ENCODE results near the gene CDK7. TPM values are rescaled to one million over a fixed set of nuclear protein-coding genes. Genes with fewer than 3 reads are reported as not detected.

CDK7 gene
- total RNA-seq, 8 experiments from 2014 or later: 30.8 to 75.9 (median 39.7) TPM

DNA sequence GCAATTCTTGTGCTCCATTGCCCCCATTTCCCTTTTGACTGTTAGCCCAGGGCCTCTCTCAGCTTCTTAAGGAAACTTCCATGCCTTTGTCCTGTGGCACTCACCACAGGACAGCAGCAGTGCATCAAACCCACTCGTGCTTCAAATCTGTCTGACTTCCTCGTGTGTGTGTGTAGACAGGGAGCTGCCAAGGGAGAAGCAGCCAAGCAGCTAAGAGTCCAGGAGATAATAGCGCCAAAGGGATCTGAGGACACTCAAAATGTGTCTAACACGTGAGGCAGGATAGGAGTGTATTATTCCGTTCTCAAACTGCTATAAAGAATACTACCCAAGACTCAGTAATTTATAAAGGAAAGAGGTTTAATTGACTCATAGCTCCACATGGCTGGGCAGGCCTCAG is 44.8 kb downstream of the CDK7 start:
- H3K4me3 ChIP-seq: no peak overlapping the region
- no peak overlapping the region for H3K27ac ChIP-seq
- 69 to 100% (median 92%) methylated on average over 1 to 5 of the region's 5 CpGs for WGBS, 10 experiments
- in situ Hi-C loops (cut with MboI; ENCODE audit: low pct_unique_long_range_greater_than_20kb in 2 of 9, low sequenced_read_pairs in 9 of 9, unreplicated experiment in 9 of 9): no loop called here
- H3K4me1 ChIP-seq (replicated peaks in 1 of 2): no peaks in the 10 kb centered on the region
- ATAC-seq (replicated peaks in 6 of 8): no peak

DNA sequence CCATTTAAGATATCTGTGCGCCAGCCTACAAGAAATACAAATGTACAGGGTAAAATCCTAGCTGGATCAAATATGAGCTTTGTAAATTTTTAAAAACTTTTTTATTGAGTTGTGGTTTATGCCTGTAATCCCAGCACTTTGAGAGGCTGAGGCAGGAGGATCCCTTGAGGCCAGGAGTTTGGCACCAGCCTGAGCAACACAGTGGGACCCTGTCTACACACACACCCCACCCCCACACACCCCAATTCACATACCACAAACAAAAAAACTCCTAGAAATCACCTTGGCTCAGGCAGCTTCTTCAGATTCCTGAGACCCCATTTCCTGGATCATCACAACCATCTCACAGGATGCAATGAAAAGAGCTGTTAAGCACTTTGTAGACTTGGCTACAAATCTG is 46.4 kb downstream of the CDK7 start:
- no peak overlapping the region for H3K27ac ChIP-seq
- 80 to 100% (median 100%) methylated on average over 1 of the region's 1 CpG; no CpG with 5 or more reads in 4 of the 10 experiments for WGBS, 10 experiments
- in situ Hi-C loops (cut with MboI; ENCODE audit: low pct_unique_long_range_greater_than_20kb in 2 of 9, low sequenced_read_pairs in 9 of 9, unreplicated experiment in 9 of 9): no loop called here
- H3K4me1 ChIP-seq (replicated peaks in 1 of 2): no peaks in the 10 kb centered on the region
- no peak overlapping the region for H3K4me3 ChIP-seq
- ATAC-seq (replicated peaks in 6 of 8): no peak

DNA sequence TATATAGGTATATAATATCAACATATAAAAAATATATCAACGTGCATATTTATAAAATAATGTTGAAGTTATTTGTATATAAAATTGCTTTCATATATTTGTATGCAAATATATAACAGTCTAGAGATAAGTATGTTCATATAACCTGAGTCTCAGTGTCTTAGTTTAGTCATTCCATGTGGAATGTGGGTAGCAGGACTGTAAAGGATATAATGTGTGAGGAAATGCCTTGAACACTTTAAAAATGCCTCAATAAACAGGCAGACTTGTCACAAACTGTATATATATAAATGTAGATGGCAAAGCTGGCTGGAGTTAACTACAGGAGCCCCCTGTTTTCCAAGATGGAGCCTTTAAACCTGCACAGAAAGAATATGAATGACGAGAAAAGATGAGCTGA is 49.5 kb downstream of the CDK7 start:
- no peak overlapping the region for H3K4me3 ChIP-seq
- in situ Hi-C loops (cut with MboI; ENCODE audit: low pct_unique_long_range_greater_than_20kb in 2 of 9, low sequenced_read_pairs in 9 of 9, unreplicated experiment in 9 of 9): no loop called here
- no peaks in the 10 kb centered on the region for H3K4me1 ChIP-seq (replicated peaks in 1 of 2)
- no peak for ATAC-seq (replicated peaks in 6 of 8)
- H3K27ac ChIP-seq: no peak overlapping the region
- WGBS, 10 experiments: 80 to 100% (median 94%) methylated on average over 1 to 2 of the region's 2 CpGs

DNA sequence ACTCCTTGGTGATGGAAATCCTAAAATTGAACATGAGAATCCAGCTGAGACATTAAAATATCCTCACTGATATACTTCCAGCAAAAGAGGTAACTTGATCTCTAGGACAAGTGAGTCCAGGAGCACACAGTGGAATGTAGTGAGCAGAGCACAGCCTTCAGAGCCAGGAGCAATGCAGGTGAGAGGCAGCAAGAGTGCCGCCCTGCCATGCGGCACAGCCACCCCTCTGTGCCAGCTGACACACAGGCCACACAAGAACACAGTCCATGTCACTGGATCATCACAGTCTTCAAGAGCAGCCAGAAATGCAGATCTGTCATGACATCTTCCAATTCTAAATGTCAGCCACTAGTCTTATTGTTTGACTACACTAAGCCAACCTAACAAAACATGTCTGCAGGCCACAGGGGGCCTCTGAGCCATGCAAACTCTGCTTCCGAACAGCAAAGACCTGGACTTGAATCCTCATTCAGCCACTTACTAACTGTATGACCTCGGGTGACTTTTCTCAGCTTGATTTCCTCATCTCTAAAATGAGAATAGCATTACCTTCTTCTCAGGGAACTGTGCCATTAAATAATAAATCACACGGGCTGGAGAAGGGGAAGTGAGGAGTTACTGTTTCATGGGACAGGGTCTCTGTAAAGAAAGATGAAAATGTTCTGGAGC is 50.9 kb downstream of the CDK7 start:
- no peak for ATAC-seq (replicated peaks in 6 of 8)
- in situ Hi-C loops (cut with MboI; ENCODE audit: low pct_unique_long_range_greater_than_20kb in 2 of 9, low sequenced_read_pairs in 9 of 9, unreplicated experiment in 9 of 9): no loop called here
- Histone ChIP-seq H3K4me1 (replicated peaks in 1 of 2) (no peaks in the 10 kb centered on the region), H3K4me3 (no peak overlapping the region), H3K27ac (no peak overlapping the region)
- WGBS, 10 experiments: 76 to 94% (median 89%) methylated on average over 2 to 4 of the region's 5 CpGs; no CpG with 5 or more reads in 5 of the 10 experiments

DNA sequence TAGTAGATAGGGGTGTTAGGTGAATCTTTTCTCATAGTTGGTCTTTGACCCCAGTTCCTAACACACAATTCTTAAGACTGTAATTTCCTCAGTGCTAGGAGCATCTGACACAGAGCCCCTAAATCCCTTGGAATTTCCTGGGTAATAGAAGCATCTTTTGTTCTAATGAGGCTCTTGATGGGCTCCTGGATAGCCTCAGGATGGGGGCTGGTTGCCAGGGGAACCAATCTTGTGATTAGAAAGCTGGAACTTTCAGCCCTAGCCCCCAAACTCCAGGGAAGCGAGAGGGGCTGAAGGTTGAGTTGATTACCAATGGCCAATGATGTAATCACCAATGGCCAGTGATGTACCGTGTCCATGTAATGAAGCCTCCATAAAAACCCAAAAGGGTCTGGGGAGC is 53.4 kb downstream of the CDK7 start:
- Histone ChIP-seq H3K4me3 (no peak overlapping the region), H3K27ac (no peak overlapping the region), H3K4me1 (replicated peaks in 1 of 2) (no peaks in the 10 kb centered on the region)
- ATAC-seq (replicated peaks in 6 of 8): no peak
- 0 to 100% (median 44%) methylated on average over 1 to 2 of the region's 2 CpGs; no CpG with 5 or more reads in 5 of the 10 experiments for WGBS, 10 experiments
- in situ Hi-C loops (cut with MboI; ENCODE audit: low pct_unique_long_range_greater_than_20kb in 2 of 9, low sequenced_read_pairs in 9 of 9, unreplicated experiment in 9 of 9): no loop called here

DNA sequence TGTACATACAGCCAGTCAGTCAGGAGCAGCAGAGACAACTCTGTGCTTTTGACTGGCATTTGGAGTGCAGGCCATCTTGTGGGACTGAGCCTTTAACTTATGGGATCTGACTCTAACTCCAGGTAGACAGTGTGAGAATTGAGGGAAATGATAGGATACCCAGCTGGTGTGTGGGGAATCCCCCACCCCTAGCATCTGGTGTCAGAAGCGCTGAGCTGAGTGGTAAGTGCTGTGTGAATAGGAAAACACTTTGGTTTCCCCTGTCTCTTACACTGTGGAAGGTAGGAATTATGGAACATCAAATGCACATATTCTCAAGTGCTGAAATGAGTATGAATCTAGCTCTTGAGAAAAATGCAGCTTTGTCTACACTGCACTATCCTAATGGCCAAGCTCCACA is 54.0 kb downstream of the CDK7 start:
- no peaks in the 10 kb centered on the region for H3K4me1 ChIP-seq (replicated peaks in 1 of 2)
- 80 to 100% methylated on average over 1 of the region's 1 CpG; no CpG with 5 or more reads in 8 of the 10 experiments for WGBS, 10 experiments
- in situ Hi-C loops (cut with MboI; ENCODE audit: low pct_unique_long_range_greater_than_20kb in 2 of 9, low sequenced_read_pairs in 9 of 9, unreplicated experiment in 9 of 9): no loop called here

DNA sequence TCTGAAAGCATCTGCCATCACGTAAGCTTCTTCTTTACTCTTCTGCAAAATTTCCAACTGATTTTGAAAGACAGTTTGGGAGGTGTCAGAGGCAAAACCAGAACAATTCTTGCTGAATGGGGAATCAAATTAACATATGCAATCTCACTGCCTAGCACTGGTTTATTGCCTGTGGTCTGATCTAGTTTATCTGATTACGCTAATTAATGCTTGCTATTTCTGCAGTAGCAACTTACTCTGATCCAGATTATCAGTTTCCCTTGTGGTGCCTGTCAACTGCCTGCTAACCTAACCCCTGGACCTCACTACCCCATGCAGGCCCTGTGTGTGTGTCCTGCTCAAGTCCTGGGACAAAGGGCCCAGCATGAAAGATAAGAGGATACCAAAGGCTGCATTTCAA is 57.6 kb downstream of the CDK7 start:
- Histone ChIP-seq H3K4me3 (no peak overlapping the region), H3K4me1 (replicated peaks in 1 of 2) (no peaks in the 10 kb centered on the region), H3K27ac (no peak overlapping the region)
- ATAC-seq (replicated peaks in 6 of 8): peak in 2 of 8 experiments; percentile 45 to 54
- WGBS, 10 experiments: 90 to 100% (median 98%) methylated on average over 1 to 2 of the region's 2 CpGs; no CpG with 5 or more reads in 2 of the 10 experiments
- in situ Hi-C loops (cut with MboI; ENCODE audit: low pct_unique_long_range_greater_than_20kb in 2 of 9, low sequenced_read_pairs in 9 of 9, unreplicated experiment in 9 of 9): no loop called here

More for the DNA sequence above, 54.0 kb downstream of the CDK7 start:
- peak in 2 of 8 experiments; percentile 42 to 84 for ATAC-seq (replicated peaks in 6 of 8)
- Histone ChIP-seq H3K4me3 (no peak overlapping the region), H3K27ac (no peak overlapping the region)

DNA sequence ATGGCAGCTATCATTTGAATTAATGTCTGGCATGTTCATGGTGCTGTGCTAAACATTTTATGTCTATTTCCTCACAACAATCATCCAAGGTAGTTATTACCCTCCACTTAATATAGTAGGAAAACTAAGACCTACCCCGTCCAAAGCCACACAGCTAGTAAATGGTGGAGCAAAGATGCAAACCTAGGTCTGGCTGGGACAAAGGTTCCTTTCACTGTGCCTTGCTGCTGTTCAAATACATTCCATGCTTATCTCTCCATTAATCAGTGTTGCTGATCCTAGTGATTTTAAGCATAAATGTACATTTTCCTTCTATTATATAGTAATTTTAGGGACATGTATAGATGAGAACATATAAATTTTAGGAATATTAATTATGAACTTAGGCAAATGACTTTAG is 59.2 kb downstream of the CDK7 start:
- 25 to 100% (median 63%) methylated on average over 1 of the region's 1 CpG; no CpG with 5 or more reads in 6 of the 10 experiments for WGBS, 10 experiments
- no peak overlapping the region for H3K4me3 ChIP-seq
- no peaks in the 10 kb centered on the region for H3K4me1 ChIP-seq (replicated peaks in 1 of 2)
- in situ Hi-C loops (cut with MboI; ENCODE audit: low pct_unique_long_range_greater_than_20kb in 2 of 9, low sequenced_read_pairs in 9 of 9, unreplicated experiment in 9 of 9): no loop called here
- H3K27ac ChIP-seq: no peak overlapping the region
- ATAC-seq (replicated peaks in 6 of 8): no peak

DNA sequence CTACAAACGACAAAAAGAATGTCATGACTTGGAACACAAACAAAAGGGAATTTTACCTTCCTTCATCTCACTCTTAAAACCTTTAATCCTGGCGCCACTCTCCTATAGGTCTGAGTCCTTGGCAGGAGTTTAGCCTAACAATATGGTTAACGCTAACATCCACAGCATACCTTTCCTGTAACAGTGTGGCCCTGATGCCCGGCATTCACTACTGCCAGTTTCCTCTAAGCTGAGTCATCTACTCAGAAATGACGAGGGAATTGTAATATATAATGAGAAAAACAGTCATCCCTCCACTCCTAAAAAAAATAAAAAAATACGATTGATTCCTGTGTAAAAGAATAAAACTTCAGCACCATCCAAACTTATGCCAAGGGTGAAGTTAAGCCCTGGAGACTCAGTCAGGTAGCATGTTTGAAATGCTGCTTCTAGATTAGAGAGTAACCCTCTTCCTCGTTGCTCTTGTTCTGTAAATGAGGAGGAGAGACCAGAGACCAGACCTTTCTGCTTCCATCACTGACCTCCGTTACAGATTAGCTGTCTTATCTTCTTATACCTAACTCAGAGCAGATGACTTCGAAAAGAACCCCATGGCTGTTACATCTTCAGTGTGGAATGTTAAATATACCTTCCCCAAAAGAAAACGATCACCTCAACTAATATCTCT is 60.5 kb downstream of the CDK7 start:
- Histone ChIP-seq H3K4me1 (replicated peaks in 1 of 2) (no peaks in the 10 kb centered on the region), H3K4me3 (no peak overlapping the region), H3K27ac (no peak overlapping the region)
- 43 to 100% (median 83%) methylated on average over 1 to 9 of the region's 10 CpGs for WGBS, 10 experiments
- ATAC-seq (replicated peaks in 6 of 8): peak in 1 of 8 experiments; percentile 62
- in situ Hi-C loops (cut with MboI; ENCODE audit: low pct_unique_long_range_greater_than_20kb in 2 of 9, low sequenced_read_pairs in 9 of 9, unreplicated experiment in 9 of 9): no loop called here

DNA sequence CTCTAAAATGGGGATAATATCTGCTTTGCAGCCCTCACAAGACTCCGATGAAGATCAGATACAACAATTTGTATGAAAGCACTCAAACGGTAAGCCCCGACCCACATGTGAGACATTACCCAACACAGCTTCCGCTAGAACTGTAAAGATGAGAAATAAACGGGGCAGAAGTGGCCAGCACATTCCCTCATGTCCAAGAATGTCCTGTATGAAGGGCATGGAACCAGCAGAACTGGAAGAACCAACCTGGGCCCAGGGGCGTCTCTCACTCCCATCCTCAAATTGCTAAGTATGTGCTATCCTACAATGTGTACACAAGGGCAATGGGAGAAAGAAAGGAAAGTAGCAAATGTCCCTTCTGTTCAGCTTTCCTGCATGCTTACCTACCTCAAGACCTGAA is 64.9 kb downstream of the CDK7 start:
- no peak overlapping the region for H3K27ac ChIP-seq
- WGBS, 10 experiments: 44 to 100% (median 93%) methylated on average over 1 to 4 of the region's 6 CpGs; no CpG with 5 or more reads in 5 of the 10 experiments
- in situ Hi-C loops (cut with MboI; ENCODE audit: low pct_unique_long_range_greater_than_20kb in 2 of 9, low sequenced_read_pairs in 9 of 9, unreplicated experiment in 9 of 9): no loop called here
- no peak overlapping the region for H3K4me3 ChIP-seq
- H3K4me1 ChIP-seq (replicated peaks in 1 of 2): no peaks in the 10 kb centered on the region
- ATAC-seq (replicated peaks in 6 of 8): no peak

DNA sequence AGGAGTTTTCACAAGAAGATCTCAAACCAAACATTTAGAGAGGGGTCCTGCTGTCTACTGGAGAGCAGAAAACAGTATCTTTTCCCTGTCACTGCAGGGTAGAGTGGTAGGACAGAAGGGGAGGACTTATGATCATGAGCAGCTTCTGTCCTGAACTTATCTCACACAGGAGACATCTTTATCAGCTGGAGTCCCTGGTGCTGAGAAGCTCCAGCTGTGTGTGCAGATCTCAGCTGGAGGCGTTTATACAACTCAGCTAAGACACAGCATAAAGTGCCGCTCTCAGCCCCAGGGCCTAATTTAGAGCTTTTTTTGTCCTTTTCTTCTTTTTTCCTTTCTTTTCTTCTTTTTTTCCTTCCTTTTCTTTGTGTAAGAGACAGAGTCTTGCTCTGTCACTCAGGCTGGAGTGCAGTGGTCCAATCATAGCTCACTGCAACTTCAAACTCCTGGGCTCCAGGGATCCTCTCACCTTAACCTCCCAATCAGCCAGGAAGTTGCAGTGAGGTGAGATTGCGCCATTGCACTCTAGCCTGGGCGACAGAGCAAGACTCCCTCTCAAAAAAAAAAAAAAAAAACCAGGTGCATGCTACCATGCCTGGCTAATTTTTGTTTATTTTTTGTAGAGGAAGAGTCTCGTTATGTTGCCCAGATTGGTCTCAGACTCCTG is 66.0 kb downstream of the CDK7 start:
- H3K27ac ChIP-seq: no peak overlapping the region
- ATAC-seq (replicated peaks in 6 of 8): no peak
- in situ Hi-C loops (cut with MboI; ENCODE audit: low pct_unique_long_range_greater_than_20kb in 2 of 9, low sequenced_read_pairs in 9 of 9, unreplicated experiment in 9 of 9): no loop called here
- H3K4me3 ChIP-seq: no peak overlapping the region
- WGBS, 10 experiments: 60 to 100% (median 83%) methylated on average over 1 to 5 of the region's 5 CpGs; no CpG with 5 or more reads in 1 of the 10 experiments
- no peaks in the 10 kb centered on the region for H3K4me1 ChIP-seq (replicated peaks in 1 of 2)

DNA sequence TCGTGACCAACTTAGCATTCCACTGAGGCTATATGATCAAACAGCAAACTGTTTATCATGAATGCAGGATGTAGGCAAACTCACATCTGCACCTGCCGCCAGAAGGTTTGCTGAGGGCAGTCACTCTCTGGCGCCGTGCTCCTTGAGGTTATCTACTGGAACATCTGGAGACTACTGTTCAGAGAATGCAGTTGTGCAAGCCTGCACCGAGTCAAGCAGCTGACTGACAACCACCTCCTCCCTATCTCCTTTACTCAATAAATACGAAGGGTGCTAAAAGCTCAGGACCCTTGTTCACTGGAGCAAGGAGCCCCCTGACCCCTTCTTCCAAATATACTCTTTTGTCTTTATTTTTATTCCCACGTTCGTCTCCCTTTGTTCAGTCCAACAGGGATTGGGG is 70.8 kb downstream of the CDK7 start:
- no peak for ATAC-seq (replicated peaks in 6 of 8)
- 64 to 97% (median 83%) methylated on average over 2 to 6 of the region's 8 CpGs; no CpG with 5 or more reads in 1 of the 10 experiments for WGBS, 10 experiments
- Histone ChIP-seq H3K4me3 (no peak overlapping the region), H3K27ac (no peak overlapping the region), H3K4me1 (replicated peaks in 1 of 2) (no peaks in the 10 kb centered on the region)
- in situ Hi-C loops (cut with MboI; ENCODE audit: low pct_unique_long_range_greater_than_20kb in 2 of 9, low sequenced_read_pairs in 9 of 9, unreplicated experiment in 9 of 9): no loop called here

DNA sequence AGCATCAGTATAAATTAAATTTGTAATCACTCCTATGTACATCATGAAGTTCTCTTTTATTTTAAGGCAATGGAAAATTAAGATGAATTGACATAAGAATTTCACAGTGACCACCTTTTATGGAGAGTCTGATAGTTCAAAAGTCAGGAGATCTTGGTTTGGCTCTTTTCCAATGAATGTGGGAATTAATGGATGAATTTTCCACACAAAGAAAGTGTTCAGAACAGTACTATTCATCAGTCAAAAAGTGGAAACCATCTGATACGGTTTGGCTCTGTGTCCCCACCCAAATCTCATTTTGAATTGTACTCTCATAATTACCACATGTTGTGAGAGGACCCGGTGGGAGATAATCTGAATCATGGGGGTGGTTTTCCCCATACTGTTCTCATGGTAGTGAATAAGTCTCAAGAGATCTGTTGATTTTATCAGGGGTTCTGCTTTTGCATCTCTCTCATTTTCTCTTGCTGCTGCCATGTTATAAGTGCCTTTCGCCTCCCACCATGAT is 73.4 kb downstream of the CDK7 start:
- Histone ChIP-seq H3K4me3 (no peak overlapping the region), H3K4me1 (replicated peaks in 1 of 2) (no peaks in the 10 kb centered on the region), H3K27ac (no peak overlapping the region)
- WGBS, 10 experiments: 0 to 100% (median 73%) methylated on average over 1 to 3 of the region's 3 CpGs
- in situ Hi-C loops (cut with MboI; ENCODE audit: low pct_unique_long_range_greater_than_20kb in 2 of 9, low sequenced_read_pairs in 9 of 9, unreplicated experiment in 9 of 9): no loop called here
- ATAC-seq (replicated peaks in 6 of 8): no peak
